Progenitor cell of endocrine pancreas (in vitro differentiated cells): ENCODE data around the gene SLIT3. TPM values are rescaled to one million over a fixed set of nuclear protein-coding genes. Genes with fewer than 3 reads are reported as not detected.
"Not testable (repeated sequence)": the region's sequence is repeated elsewhere in the genome, so short reads cannot be mapped to it uniquely, and the experiment has no call there.

Experiments
- DNase-seq: peaks from one replicate; pipeline ENCODE4 v3.0.0; 2021; ENCODE audit warnings: low spot score; ENCODE audit not compliant: unreplicated experiment
- H3K27ac Mint-ChIP-seq: 2 replicates; pipeline ENCODE4 v1.8.0; 2021; ENCODE audit warnings: mild to moderate bottlenecking, moderate library complexity, mixed read lengths
- H3K27me3 Mint-ChIP-seq: 2 replicates; pipeline ENCODE4 v1.8.0; 2021; ENCODE audit warnings: mixed read lengths
- H3K36me3 Mint-ChIP-seq: 2 replicates; pipeline ENCODE4 v1.8.0; 2022; ENCODE audit warnings: mixed read lengths; ENCODE audit not compliant: insufficient read depth
- H3K4me1 Mint-ChIP-seq: 2 replicates; pipeline ENCODE4 v1.8.0; 2021; ENCODE audit warnings: low read depth, mixed read lengths
- H3K4me3 Mint-ChIP-seq: 2 replicates; pipeline ENCODE4 v1.8.0; 2021; ENCODE audit warnings: low read depth, mild to moderate bottlenecking, moderate library complexity, mixed read lengths
- H3K9me3 Mint-ChIP-seq: 2 replicates; pipeline ENCODE4 v1.8.0; 2021; ENCODE audit warnings: low read depth, mixed read lengths
- CTCF ChIP-seq: fragments of 200-600 bp; sonication (generic); IDR thresholded peaks from one replicate; pipeline ENCODE4 v1.5.0; 2021; ENCODE audit warnings: antibody characterized with exemption, mild to moderate bottlenecking; ENCODE audit not compliant: unreplicated experiment
- total RNA-seq: library from RNA; stranded (reverse); gene quantifications from 2 replicates; pipeline ENCODE4 v1.2.1, GENCODE V29; 2021

SLIT3 gene
- total RNA-seq, 1 donor from 2014 or later, result 18.8 TPM

DNA sequence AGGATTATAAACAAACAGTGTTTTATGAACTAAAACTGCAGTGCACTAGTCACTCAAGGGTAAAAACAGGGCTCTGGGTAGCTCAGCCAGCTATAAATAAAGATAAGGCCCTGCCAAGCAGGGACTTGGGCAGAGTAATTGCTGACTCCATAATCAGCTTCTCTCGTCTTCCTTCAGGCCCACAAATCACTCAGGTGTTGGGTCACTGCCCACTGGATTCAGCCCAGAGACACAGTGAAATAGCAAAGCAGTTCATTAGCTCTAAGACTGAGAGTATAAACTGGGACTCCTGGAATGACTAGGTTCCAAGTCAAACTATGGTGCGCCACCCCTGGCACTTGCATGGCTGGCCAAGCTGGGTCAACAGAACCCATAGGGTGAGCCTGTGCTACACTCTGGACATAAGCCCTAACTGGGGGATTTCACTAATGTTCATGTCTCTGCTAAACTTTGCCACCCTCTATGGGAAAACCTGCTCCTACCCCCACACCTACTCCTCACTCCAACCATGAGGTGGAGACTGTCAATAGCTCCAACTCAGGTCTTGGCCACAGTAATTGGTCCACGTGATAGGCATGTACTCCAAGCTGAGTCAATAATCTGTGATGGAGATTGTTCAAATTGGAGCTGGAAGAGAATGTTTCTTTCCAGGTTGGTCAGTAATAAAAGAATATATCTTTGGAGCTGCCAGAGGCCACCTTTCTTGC is 158.5 kb downstream of the SLIT3 start:
- Mint-ChIP-seq H3K9me3 (no peaks in the 10 kb centered on the region), H3K27me3 (peaks cover 4% of the 10 kb centered on the region), H3K4me3 (no peak overlapping the region), H3K27ac (no peak overlapping the region), H3K4me1 (no peaks in the 10 kb centered on the region), H3K36me3 (no peaks in the 10 kb centered on the region)
- no peak for DNase-seq
- no peak for TF ChIP-seq CTCF

DNA sequence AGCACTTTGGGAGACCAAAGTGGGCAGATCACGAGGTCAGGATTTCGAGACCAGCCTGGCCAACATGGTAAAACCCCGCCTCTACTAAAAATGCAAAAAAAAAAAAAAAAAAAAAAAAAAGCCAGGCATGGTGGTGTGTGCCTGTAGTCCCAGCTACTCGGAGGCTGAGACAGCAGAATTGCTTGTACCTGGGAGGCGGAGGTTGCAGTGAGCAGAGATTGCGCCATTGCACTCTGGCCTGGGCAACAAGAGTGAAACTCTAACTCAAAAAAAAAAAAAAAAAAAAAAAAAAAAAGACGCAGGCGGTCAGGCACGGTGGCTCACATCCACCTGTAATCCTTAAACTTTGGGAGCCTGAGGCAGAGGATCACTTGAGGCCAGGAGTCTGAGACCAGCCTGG is 160.7 kb downstream of the SLIT3 start:
- H3K4me3 Mint-ChIP-seq, H3K36me3 Mint-ChIP-seq, H3K9me3 Mint-ChIP-seq, H3K27ac Mint-ChIP-seq, H3K4me1 Mint-ChIP-seq, DNase-seq, H3K27me3 Mint-ChIP-seq: not testable (repeated sequence)

GRCh38 chr5:169139480-169140050 is 161.4 kb downstream of the SLIT3 start:
- no peak for DNase-seq
- TF ChIP-seq CTCF, result no peak
- H3K27ac Mint-ChIP-seq, result no peak overlapping the region
- no peaks in the 10 kb centered on the region for H3K27me3 Mint-ChIP-seq
- no peaks in the 10 kb centered on the region for H3K36me3 Mint-ChIP-seq
- no peak overlapping the region for H3K4me3 Mint-ChIP-seq
- no peaks in the 10 kb centered on the region for H3K9me3 Mint-ChIP-seq
- no peaks in the 10 kb centered on the region for H3K4me1 Mint-ChIP-seq

- Mint-ChIP-seq H3K27me3 (no peaks in the 10 kb centered on the region), H3K4me1 (no peaks in the 10 kb centered on the region), H3K27ac (no peak overlapping the region), H3K36me3 (no peaks in the 10 kb centered on the region), H3K4me3 (no peak overlapping the region), H3K9me3 (no peaks in the 10 kb centered on the region)
- no peak for DNase-seq
- TF ChIP-seq CTCF, result no peak
Measured at GRCh38 chr5:169133531-169133930, 167.4 kb downstream of the SLIT3 start.

DNA sequence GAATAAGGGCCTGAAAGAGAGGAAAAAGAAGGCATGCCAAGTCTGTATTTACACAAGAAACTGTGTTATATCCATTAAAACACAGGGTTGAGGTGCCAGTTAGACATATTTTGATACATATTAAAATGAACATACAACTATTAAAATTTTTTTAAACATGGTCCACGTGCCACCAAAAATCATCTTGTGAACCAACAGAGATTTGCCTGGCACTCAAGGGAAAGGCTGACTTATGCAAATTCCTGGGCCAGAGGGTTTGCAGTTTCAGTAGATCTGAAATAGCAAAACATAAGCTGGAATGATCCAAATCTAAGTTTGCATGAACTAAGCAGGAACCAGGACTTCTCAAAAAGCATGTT is 168.7 kb downstream of the SLIT3 start:
- no peak overlapping the region for H3K4me3 Mint-ChIP-seq
- no peaks in the 10 kb centered on the region for H3K27me3 Mint-ChIP-seq
- TF ChIP-seq CTCF, result no peak
- no peaks in the 10 kb centered on the region for H3K36me3 Mint-ChIP-seq
- H3K27ac Mint-ChIP-seq, result no peak overlapping the region
- no peaks in the 10 kb centered on the region for H3K9me3 Mint-ChIP-seq
- no peak for DNase-seq
- H3K4me1 Mint-ChIP-seq, result no peaks in the 10 kb centered on the region

DNA sequence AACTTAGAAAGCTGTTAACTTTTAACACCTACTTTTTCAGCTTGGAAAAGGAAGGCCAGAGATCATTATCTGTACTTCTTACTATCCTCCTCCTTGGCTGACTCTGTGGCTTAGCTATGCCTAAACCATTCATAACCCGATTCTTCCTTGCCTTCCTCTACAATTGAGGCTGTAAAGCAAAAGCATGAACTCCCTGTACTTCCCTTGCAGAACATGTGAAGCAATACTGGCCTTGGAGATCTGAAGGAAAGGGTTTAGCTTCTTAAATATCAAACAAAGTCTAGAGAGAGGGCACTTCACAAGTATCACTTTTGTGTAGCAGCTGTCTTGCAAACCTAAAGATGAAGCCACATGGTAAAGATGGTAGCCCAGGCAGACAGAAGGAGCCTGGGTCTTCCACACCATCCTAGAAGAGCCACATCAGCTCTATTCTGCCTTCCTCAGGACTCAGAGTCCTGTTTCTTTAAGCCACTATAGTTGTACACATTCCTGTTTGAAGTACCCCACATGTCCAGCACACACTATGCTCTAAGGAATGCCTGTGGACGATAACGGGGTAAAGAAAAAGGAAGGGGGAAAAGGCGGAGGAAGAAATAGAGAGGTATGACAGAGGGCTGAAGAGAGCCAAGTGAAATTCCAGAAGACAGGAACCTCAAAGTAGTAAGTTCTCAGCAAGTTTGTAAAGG is 169.2 kb downstream of the SLIT3 start:
- Mint-ChIP-seq H3K4me1 (peaks cover 1% of the 10 kb centered on the region), H3K9me3 (no peaks in the 10 kb centered on the region), H3K27me3 (no peaks in the 10 kb centered on the region), H3K4me3 (no peak overlapping the region), H3K27ac (no peak overlapping the region), H3K36me3 (no peaks in the 10 kb centered on the region)
- no peak for TF ChIP-seq CTCF
- no peak for DNase-seq
